OCI-LY1 (cell line): ENCODE results near the gene ASGR1.

Source experiments
- H2AFZ ChIP-seq: fragments of 200-600 bp; sonication (generic), shearing (Covaris generic); 2 replicates; pipeline ENCODE4 v1.6.0; 2014; ENCODE audit warnings: antibody characterized with exemption, mild to moderate bottlenecking, low read length
- H3F3A ChIP-seq: fragments of 200-600 bp; sonication (generic), shearing (Covaris generic); 2 replicates; pipeline ENCODE4 v1.6.0; 2014; ENCODE audit warnings: mild to moderate bottlenecking, antibody characterized with exemption, low read length, moderate library complexity; ENCODE audit not compliant: insufficient read depth
- H3K27ac ChIP-seq: fragments of 200-600 bp; sonication (generic); 2 replicates; pipeline ENCODE4 v1.5.1; 2014; ENCODE audit warnings: low read length, mixed run types, mild to moderate bottlenecking, low read depth; ENCODE audit not compliant: poor library complexity, severe bottlenecking
- H3K27me3 ChIP-seq: fragments of 200-600 bp; sonication (generic); 2 replicates; pipeline ENCODE4 v1.6.0; 2014; ENCODE audit warnings: antibody characterized with exemption, mild to moderate bottlenecking, low read length, moderate library complexity; ENCODE audit not compliant: insufficient read depth
- H3K36me3 ChIP-seq: fragments of 200-600 bp; sonication (generic); 2 replicates; pipeline ENCODE4 v1.6.1; 2014; ENCODE audit warnings: mild to moderate bottlenecking, antibody characterized with exemption, low read length, moderate library complexity, mixed read lengths; ENCODE audit not compliant: insufficient read depth
- H3K4me1 ChIP-seq: fragments of 200-600 bp; sonication (generic); 2 replicates; pipeline ENCODE4 v1.5.1; 2014; ENCODE audit warnings: mild to moderate bottlenecking, low read length, moderate library complexity; ENCODE audit not compliant: insufficient read depth, severe bottlenecking
- H3K4me2 ChIP-seq: fragments of 200-600 bp; sonication (generic), shearing (Covaris generic); 2 replicates; pipeline ENCODE4 v1.6.1; 2014; ENCODE audit warnings: low read length
- H3K4me3 ChIP-seq: fragments of 200-600 bp; sonication (generic); 2 replicates; pipeline ENCODE4 v1.5.1; 2014; ENCODE audit warnings: low read length, low read depth, mild to moderate bottlenecking, mixed read lengths; ENCODE audit not compliant: poor library complexity, severe bottlenecking
- H3K79me2 ChIP-seq: fragments of 200-600 bp; shearing (Covaris generic); 2 replicates; pipeline ENCODE4 v1.6.1; 2016; ENCODE audit warnings: mixed run types, low read length, mixed read lengths; ENCODE audit not compliant: insufficient read depth
- H3K9ac ChIP-seq: fragments of 200-600 bp; sonication (generic), shearing (Covaris generic); 2 replicates; pipeline ENCODE4 v1.6.1; 2014; ENCODE audit warnings: mild to moderate bottlenecking, low read length, mixed read lengths
- H3K9me2 ChIP-seq: fragments of 200-600 bp; sonication (generic), shearing (Covaris generic); 2 replicates; pipeline ENCODE4 v1.6.1; 2014; ENCODE audit warnings: low read depth, mild to moderate bottlenecking, low read length, mixed read lengths
- H3K9me3 ChIP-seq: fragments of 200-600 bp; shearing (Covaris generic); 2 replicates; pipeline ENCODE4 v1.6.1; 2014; ENCODE audit warnings: low read length, mixed read lengths
- H4K20me1 ChIP-seq: fragments of 200-600 bp; sonication (generic), shearing (Covaris generic); 2 replicates; pipeline ENCODE4 v1.6.0; 2016; ENCODE audit warnings: mild to moderate bottlenecking, low read length; ENCODE audit not compliant: insufficient read depth
- CTCF ChIP-seq: fragments of 200-600 bp; sonication (generic), shearing (Covaris generic); IDR thresholded peaks from 2 replicates; pipeline ENCODE4 v1.5.1; 2017; ENCODE audit warnings: mild to moderate bottlenecking, antibody characterized with exemption, low read length, moderate library complexity, mixed read lengths
- EZH2 ChIP-seq: fragments of 200-600 bp; sonication (generic), shearing (Covaris generic); IDR thresholded peaks from 2 replicates; pipeline ENCODE4 v1.8.0; 2017; ENCODE audit warnings: borderline replicate concordance, mixed run types, mild to moderate bottlenecking, antibody characterized with exemption, low read length, moderate library complexity, mixed read lengths

Gene ASGR1

GRCh38 chr17:7211491-7212273 is 32.5 kb upstream of the ASGR1 start:
- H3K9me3 ChIP-seq: no peaks in the 10 kb centered on the region
- H3K4me3 ChIP-seq: no peak overlapping the region
- H3F3A ChIP-seq: no peaks in the 10 kb centered on the region
- TF ChIP-seq EZH2: no peak
- no peak for TF ChIP-seq CTCF
- no peaks in the 10 kb centered on the region for H3K27me3 ChIP-seq
- H3K4me2 ChIP-seq: no peak overlapping the region
- H4K20me1 ChIP-seq: no peaks in the 10 kb centered on the region
- H3K4me1 ChIP-seq: peaks cover 14% of the 10 kb centered on the region
- no peaks in the 10 kb centered on the region for H3K9me2 ChIP-seq
- no peaks in the 10 kb centered on the region for H3K36me3 ChIP-seq
- H3K79me2 ChIP-seq: no peaks in the 10 kb centered on the region
- H2AFZ ChIP-seq: no peak overlapping the region
- H3K9ac ChIP-seq: no peak overlapping the region
- no peak overlapping the region for H3K27ac ChIP-seq

GRCh38 chr17:7208754-7209460 is 29.7 kb upstream of the ASGR1 start:
- no peaks in the 10 kb centered on the region for H3K36me3 ChIP-seq
- no peak overlapping the region for H3K4me2 ChIP-seq
- no peaks in the 10 kb centered on the region for H3K27me3 ChIP-seq
- no peaks in the 10 kb centered on the region for H3K9me2 ChIP-seq
- H4K20me1 ChIP-seq: no peaks in the 10 kb centered on the region
- no peak overlapping the region for H3K27ac ChIP-seq
- no peaks in the 10 kb centered on the region for H3K79me2 ChIP-seq
- H3K4me3 ChIP-seq: no peak overlapping the region
- H3K4me1 ChIP-seq: peaks cover 18% of the 10 kb centered on the region
- H3F3A ChIP-seq: no peaks in the 10 kb centered on the region
- TF ChIP-seq EZH2 (no peak), CTCF (no peak)
- no peak overlapping the region for H3K9ac ChIP-seq
- no peaks in the 10 kb centered on the region for H3K9me3 ChIP-seq
- no peak overlapping the region for H2AFZ ChIP-seq

GRCh38 chr17:7208027-7208571 is 28.9 kb upstream of the ASGR1 start:
- no peak overlapping the region for H2AFZ ChIP-seq
- TF ChIP-seq CTCF (no peak), EZH2 (no peak)
- no peaks in the 10 kb centered on the region for H3K36me3 ChIP-seq
- no peak overlapping the region for H3K9ac ChIP-seq
- no peak overlapping the region for H3K4me2 ChIP-seq
- no peak overlapping the region for H3K27ac ChIP-seq
- H3K27me3 ChIP-seq: no peaks in the 10 kb centered on the region
- no peak overlapping the region for H3K4me3 ChIP-seq
- H3K9me3 ChIP-seq: no peaks in the 10 kb centered on the region
- H3K79me2 ChIP-seq: no peaks in the 10 kb centered on the region
- H3F3A ChIP-seq: no peaks in the 10 kb centered on the region
- H3K9me2 ChIP-seq: no peaks in the 10 kb centered on the region
- peaks cover 13% of the 10 kb centered on the region for H3K4me1 ChIP-seq
- H4K20me1 ChIP-seq: no peaks in the 10 kb centered on the region
